GM23338 (cell line): Measurements from ENCODE around the gene MAPK8. TPM values are rescaled to one million over a fixed set of nuclear protein-coding genes. Genes with fewer than 3 reads are reported as not detected.

ENCODE experiments used
- ATAC-seq: fragments of 200-7000 bp; cut with Tn5 transposase; 3 replicates; pipeline ENCODE4 v1.9.1; 2020
- DNase-seq: peaks from one replicate; pipeline ENCODE4 v3.0.0-alpha.2; 2015; ENCODE audit warnings: low spot score
- H2AFZ ChIP-seq: fragments of 200-600 bp; sonication (generic); 2 replicates; pipeline ENCODE4 v1.8.0; 2016; ENCODE audit warnings: antibody characterized with exemption, mild to moderate bottlenecking, moderate library complexity
- H3F3A ChIP-seq: fragments of 200-600 bp; sonication (generic); replicated peaks from 2 replicates; pipeline ENCODE4 v1.8.0; 2017; ENCODE audit warnings: antibody characterized with exemption, mixed run types, low read depth
- H3K27ac ChIP-seq: fragments of 200-600 bp; sonication (generic); 2 replicates; pipeline ENCODE4 v1.6.1; 2016; ENCODE audit warnings: low read depth
- H3K27me3 ChIP-seq: fragments of 200-600 bp; sonication (generic); 2 replicates; pipeline ENCODE4 v1.8.0; 2016; ENCODE audit warnings: mild to moderate bottlenecking, mixed run types, moderate library complexity; ENCODE audit not compliant: insufficient read depth
- H3K36me3 ChIP-seq: fragments of 200-600 bp; sonication (generic); 2 replicates; pipeline ENCODE4 v1.8.0; 2016; ENCODE audit warnings: mild to moderate bottlenecking; ENCODE audit not compliant: insufficient read depth
- H3K4me1 ChIP-seq: fragments of 200-600 bp; sonication (generic); 2 replicates; pipeline ENCODE4 v1.8.0; 2016; ENCODE audit warnings: mild to moderate bottlenecking, moderate library complexity; ENCODE audit not compliant: insufficient read depth
- H3K4me2 ChIP-seq: fragments of 200-600 bp; sonication (generic); 2 replicates; pipeline ENCODE4 v1.7.1; 2017; ENCODE audit warnings: mixed run types
- H3K4me3 ChIP-seq: fragments of 200-600 bp; sonication (generic); 2 replicates; pipeline ENCODE4 v1.6.1; 2016; ENCODE audit warnings: mixed run types
- H3K79me2 ChIP-seq: fragments of 200-600 bp; sonication (generic); replicated peaks from 2 replicates; pipeline ENCODE4 v1.8.0; 2017; ENCODE audit warnings: mild to moderate bottlenecking; ENCODE audit not compliant: insufficient read depth
- H3K9me2 ChIP-seq: fragments of 200-600 bp; sonication (generic); 2 replicates; pipeline ENCODE4 v1.8.0; 2017; ENCODE audit not compliant: insufficient read depth
- H4K20me1 ChIP-seq: fragments of 200-600 bp; sonication (generic); replicated peaks from 2 replicates; pipeline ENCODE4 v1.8.0; 2017; ENCODE audit warnings: mild to moderate bottlenecking; ENCODE audit not compliant: insufficient read depth
- H3K27ac Mint-ChIP-seq: 2 replicates; pipeline ENCODE4 v1.8.0; 2020; ENCODE audit warnings: inconsistent platforms, mild to moderate bottlenecking, moderate library complexity, mixed read lengths
- H3K27me3 Mint-ChIP-seq: 3 replicates; pipeline ENCODE4 v1.8.0; 2022; ENCODE audit warnings: low read depth, mild to moderate bottlenecking, moderate library complexity, mixed read lengths, inconsistent platforms; ENCODE audit not compliant: insufficient read depth, poor library complexity
- H3K36me3 Mint-ChIP-seq: 3 replicates; pipeline ENCODE4 v1.8.0; 2021; ENCODE audit warnings: low read depth, mild to moderate bottlenecking, inconsistent platforms, moderate library complexity, mixed read lengths
- H3K4me1 Mint-ChIP-seq: 3 replicates; pipeline ENCODE4 v1.8.0; 2020; ENCODE audit warnings: mild to moderate bottlenecking, inconsistent platforms, mixed read lengths
- H3K4me3 Mint-ChIP-seq: 3 replicates; pipeline ENCODE4 v1.8.0; 2021; ENCODE audit warnings: moderate library complexity, mild to moderate bottlenecking, inconsistent platforms, mixed read lengths
- H3K9me3 Mint-ChIP-seq: 3 replicates; pipeline ENCODE4 v1.8.0; 2020; ENCODE audit warnings: moderate library complexity, mild to moderate bottlenecking, inconsistent platforms, mixed read lengths
- CREB1 ChIP-seq: fragments of 250-450 bp; sonication (Bioruptor Pico); IDR thresholded peaks from 2 replicates; pipeline ENCODE4 v1.5.0; 2020; ENCODE audit warnings: low read depth, mild to moderate bottlenecking, moderate library complexity
- CTCF ChIP-seq, 2 experiments: fragments of 200-600 bp in 1 of 2; sonication (generic) in 1 of 2; conservative IDR thresholded peaks; 2 replicates each; pipeline versions ENCODE4 v1.5.1 to v1.6.1; 2016 to 2017; ENCODE audit warnings: antibody characterized with exemption in 2 of 2, low read depth in 2 of 2, mild to moderate bottlenecking in 2 of 2, moderate library complexity in 1 of 2
- EZH2phosphoT487 ChIP-seq: fragments of 200-600 bp; sonication (generic); IDR thresholded peaks from one replicate; pipeline ENCODE4 v1.8.1; 2018; ENCODE audit warnings: antibody characterized with exemption; ENCODE audit not compliant: unreplicated experiment
- NANOG ChIP-seq: IDR thresholded peaks from 2 replicates; pipeline ENCODE4 v1.6.1; 2016; ENCODE audit warnings: antibody characterized with exemption, borderline replicate concordance
- POLR2AphosphoS5 ChIP-seq: IDR thresholded peaks from 2 replicates; pipeline ENCODE4 v1.6.1; 2016; ENCODE audit warnings: antibody characterized with exemption, low read depth
- STAT1 ChIP-seq: IDR thresholded peaks from one replicate; pipeline ENCODE4 v1.6.1; 2016; ENCODE audit warnings: antibody characterized with exemption; ENCODE audit not compliant: unreplicated experiment
- ZNF331 ChIP-seq: fragments of 250-450 bp; sonication (Bioruptor Pico); IDR thresholded peaks from 2 replicates; pipeline ENCODE4 v1.5.0; 2020; ENCODE audit warnings: low read depth, mild to moderate bottlenecking, moderate library complexity
- polyA plus RNA-seq: library from polyadenylated mRNA; unstranded; fragments of >200 nt; fragmentation: Nextera tagmentation; extraction: Ambion mirVana; gene quantifications from 2 replicates; pipeline ENCODE4 v1.2.1, GENCODE V29; 2016
- total RNA-seq: library from RNA; depleted of rRNA; stranded (reverse); fragments of >200 nt; shearing (Covaris generic); gene quantifications from 2 replicates; pipeline ENCODE4 v1.2.3, GENCODE V29; 2014
- TF ChIP-seq, protein P1 (sequence below): IDR thresholded peaks from one replicate; pipeline ENCODE4 v1.6.1; 2018; ENCODE audit warnings: antibody characterized with exemption; ENCODE audit not compliant: unreplicated experiment
- TF ChIP-seq, protein P2 (sequence below): IDR thresholded peaks from 2 replicates; pipeline ENCODE4 v1.6.1; 2016; ENCODE audit warnings: antibody characterized with exemption

Gene MAPK8
- total and polyA plus RNA-seq, 2 experiments from 2014 or later = 52.4 to 73.6 TPM

- TF ChIP-seq, protein P1, sequence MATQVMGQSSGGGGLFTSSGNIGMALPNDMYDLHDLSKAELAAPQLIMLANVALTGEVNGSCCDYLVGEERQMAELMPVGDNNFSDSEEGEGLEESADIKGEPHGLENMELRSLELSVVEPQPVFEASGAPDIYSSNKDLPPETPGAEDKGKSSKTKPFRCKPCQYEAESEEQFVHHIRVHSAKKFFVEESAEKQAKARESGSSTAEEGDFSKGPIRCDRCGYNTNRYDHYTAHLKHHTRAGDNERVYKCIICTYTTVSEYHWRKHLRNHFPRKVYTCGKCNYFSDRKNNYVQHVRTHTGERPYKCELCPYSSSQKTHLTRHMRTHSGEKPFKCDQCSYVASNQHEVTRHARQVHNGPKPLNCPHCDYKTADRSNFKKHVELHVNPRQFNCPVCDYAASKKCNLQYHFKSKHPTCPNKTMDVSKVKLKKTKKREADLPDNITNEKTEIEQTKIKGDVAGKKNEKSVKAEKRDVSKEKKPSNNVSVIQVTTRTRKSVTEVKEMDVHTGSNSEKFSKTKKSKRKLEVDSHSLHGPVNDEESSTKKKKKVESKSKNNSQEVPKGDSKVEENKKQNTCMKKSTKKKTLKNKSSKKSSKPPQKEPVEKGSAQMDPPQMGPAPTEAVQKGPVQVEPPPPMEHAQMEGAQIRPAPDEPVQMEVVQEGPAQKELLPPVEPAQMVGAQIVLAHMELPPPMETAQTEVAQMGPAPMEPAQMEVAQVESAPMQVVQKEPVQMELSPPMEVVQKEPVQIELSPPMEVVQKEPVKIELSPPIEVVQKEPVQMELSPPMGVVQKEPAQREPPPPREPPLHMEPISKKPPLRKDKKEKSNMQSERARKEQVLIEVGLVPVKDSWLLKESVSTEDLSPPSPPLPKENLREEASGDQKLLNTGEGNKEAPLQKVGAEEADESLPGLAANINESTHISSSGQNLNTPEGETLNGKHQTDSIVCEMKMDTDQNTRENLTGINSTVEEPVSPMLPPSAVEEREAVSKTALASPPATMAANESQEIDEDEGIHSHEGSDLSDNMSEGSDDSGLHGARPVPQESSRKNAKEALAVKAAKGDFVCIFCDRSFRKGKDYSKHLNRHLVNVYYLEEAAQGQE = no peak
- TF ChIP-seq CTCF (conservative IDR thresholded peaks at IDR 0.05; ENCODE audit: low read depth in 2 of 2) = no peak
- no peak for TF ChIP-seq EZH2phosphoT487
- no peak for TF ChIP-seq POLR2AphosphoS5
- no peak for TF ChIP-seq NANOG
- TF ChIP-seq ZNF331 = no peak
- TF ChIP-seq CREB1 (CRISPR knock-in tag) = no peak
- TF ChIP-seq STAT1 = no peak
Observed at GRCh38 chr10:48302515-48303476, 3.7 kb upstream of the MAPK8 start (continued).

DNA sequence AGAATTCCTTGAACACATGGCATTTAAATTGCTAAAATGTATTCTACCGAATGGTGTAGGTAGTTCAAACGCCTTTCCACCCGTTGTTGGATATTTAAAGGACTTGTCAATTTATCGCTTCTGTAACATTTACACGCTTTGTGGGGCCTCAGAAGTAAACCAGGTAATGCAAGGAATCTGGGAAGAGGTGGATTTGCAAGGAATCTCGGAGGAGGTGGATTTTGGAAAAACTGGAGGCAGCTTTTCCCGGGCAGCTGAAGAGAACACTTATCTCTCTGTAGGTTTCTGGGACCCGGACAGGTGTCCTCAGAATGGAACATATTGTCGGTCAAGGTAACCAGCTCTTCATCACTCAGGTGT, 592 bp upstream of the MAPK8 start:
- ATAC-seq = no peak
- no peak for DNase-seq
- H3K9me2 ChIP-seq = peaks cover 9% of the 10 kb centered on the region; the same call in 1 of the 2 replicates
- Mint-ChIP-seq H3K27ac (peak overlapping the region; percentile 63; the same call in 1 of the 2 replicates), H3K4me1 (peaks cover 21% of the 10 kb centered on the region), H3K36me3 (no peaks in the 10 kb centered on the region), H3K4me3 (peak overlapping the region; percentile 66), H3K27me3 (peaks cover 2% of the 10 kb centered on the region), H3K9me3 (no peaks in the 10 kb centered on the region; the same call in 2 of the 3 replicates)
- no peaks in the 10 kb centered on the region for H3K36me3 ChIP-seq
- no peaks in the 10 kb centered on the region; the same call in 1 of the 2 replicates for H3F3A ChIP-seq
- H3K4me1 ChIP-seq = peaks cover 13% of the 10 kb centered on the region
- peak in 1 of 2 experiments; percentile 13; a peak in 1 of 4 replicates for TF ChIP-seq CTCF (conservative IDR thresholded peaks at IDR 0.05; ENCODE audit: low read depth in 2 of 2)
- TF ChIP-seq, protein P2, sequence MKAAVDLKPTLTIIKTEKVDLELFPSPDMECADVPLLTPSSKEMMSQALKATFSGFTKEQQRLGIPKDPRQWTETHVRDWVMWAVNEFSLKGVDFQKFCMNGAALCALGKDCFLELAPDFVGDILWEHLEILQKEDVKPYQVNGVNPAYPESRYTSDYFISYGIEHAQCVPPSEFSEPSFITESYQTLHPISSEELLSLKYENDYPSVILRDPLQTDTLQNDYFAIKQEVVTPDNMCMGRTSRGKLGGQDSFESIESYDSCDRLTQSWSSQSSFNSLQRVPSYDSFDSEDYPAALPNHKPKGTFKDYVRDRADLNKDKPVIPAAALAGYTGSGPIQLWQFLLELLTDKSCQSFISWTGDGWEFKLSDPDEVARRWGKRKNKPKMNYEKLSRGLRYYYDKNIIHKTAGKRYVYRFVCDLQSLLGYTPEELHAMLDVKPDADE = no peak
- peaks cover 38% of the 10 kb centered on the region for H3K79me2 ChIP-seq
- peak overlapping the region; percentile 99 for H2AFZ ChIP-seq
- peak overlapping the region; percentile 67 for H3K4me2 ChIP-seq
- H4K20me1 ChIP-seq = peaks cover 18% of the 10 kb centered on the region; the same call in 1 of the 2 replicates
- 0 out of 2 replicates have a peak, but pooled peaks cover 6% of the 10 kb centered on the region for H3K27me3 ChIP-seq
- peak overlapping the region; percentile 41; the same call in 1 of the 2 replicates for H3K4me3 ChIP-seq
- no peak overlapping the region for H3K27ac ChIP-seq
